HCT116 (cell line): Measurements from ENCODE around the gene FAM53B. TPM values are rescaled to one million over a fixed set of nuclear protein-coding genes. Genes with fewer than 3 reads are reported as not detected.

Experiments
- ATAC-seq: fragments of 200-7000 bp; cut with Tn5 transposase; 2 replicates; pipeline ENCODE4 v1.9.1; 2020; ENCODE audit warnings: mild to moderate bottlenecking, moderate library complexity
- BruUV-seq: library from RNA; stranded (reverse); fragments of 400-500 nt; replicated peaks from 2 replicates; lab custom pipeline; 2021; lab: Mats Ljungman, UMichigan
- CTCF ChIA-PET: fragments of 300-600 bp; sonication (Branson Sonifier 250); formaldehyde crosslinking; loops from one replicate; lab custom pipeline; 2021; ENCODE audit warnings: antibody characterized with exemption; lab: Charles Lee
- POLR2A ChIA-PET: fragments of 300-600, 350-600 bp; sonication (Branson Sonifier 250); formaldehyde crosslinking; loops from one replicate; lab custom pipeline; 2021; ENCODE audit warnings: antibody characterized with exemption; lab: Charles Lee
- RAD21 ChIA-PET, 2 experiments: fragments of 300-600 bp; sonication (Branson Sonifier 250); formaldehyde crosslinking; loops; one replicate each; lab custom pipeline; 2023; ENCODE audit warnings: low total read pairs in 2 of 2; ENCODE audit not compliant: uncharacterized antibody in 2 of 2, unreplicated experiment in 2 of 2, low non-redundant PET in 1 of 2; lab: Charles Lee
- DNase-seq: peaks from one replicate; pipeline ENCODE4 v3.0.0-alpha.2; 2010; ENCODE audit warnings: low read depth, low spot score
- H2AFZ ChIP-seq: fragments of 200-600 bp; shearing (Covaris generic), sonication (generic); 2 replicates; pipeline ENCODE4 v1.6.1; 2017; ENCODE audit warnings: low read depth, mixed run types, mixed read lengths, antibody characterized with exemption, low read length; ENCODE audit not compliant: poor library complexity, severe bottlenecking
- H3K27ac ChIP-seq: 2 replicates; pipeline ENCODE4 v1.5.1; 2012; ENCODE audit warnings: low read depth, low read length
- H3K27me3 ChIP-seq: fragments of 200-600 bp; sonication (generic); 2 replicates; pipeline ENCODE4 v1.6.1; 2016; ENCODE audit warnings: mixed run types, low read length, mixed read lengths; ENCODE audit not compliant: insufficient read depth
- H3K36me3 ChIP-seq, 2 experiments: fragments of 200-500 bp in 1 of 2; fragments of 200-600 bp in 1 of 2; sonication (Bioruptor generic) in 1 of 2; sonication (generic) in 1 of 2; 2 replicates each; pipeline versions ENCODE4 v1.5.1 to v1.6.1; 2014 to 2016; ENCODE audit warnings: low read length in 2 of 2, inconsistent platforms in 1 of 2, mixed read lengths in 1 of 2, mixed run types in 1 of 2; ENCODE audit not compliant: insufficient read depth in 2 of 2, control insufficient read depth in 1 of 2
- H3K4me1 ChIP-seq, 2 experiments: fragments of 200-600 bp in 1 of 2; sonication (generic) in 1 of 2; 2 replicates each; pipeline versions ENCODE4 v1.5.1 to v1.6.1; 2012 to 2017; ENCODE audit warnings: low read length in 2 of 2, inconsistent platforms in 1 of 2, mild to moderate bottlenecking in 1 of 2, mixed read lengths in 1 of 2, mixed run types in 1 of 2, moderate library complexity in 1 of 2; ENCODE audit not compliant: insufficient read depth in 2 of 2, control insufficient read depth in 1 of 2
- H3K4me2 ChIP-seq: fragments of 200-600 bp; sonication (generic); 2 replicates; pipeline ENCODE4 v1.6.1; 2017; ENCODE audit warnings: mixed run types, low read length, mixed read lengths
- H3K4me3 ChIP-seq, 2 experiments: fragments of 200-600 bp in 1 of 2; sonication (generic) in 1 of 2; replicated peaks in 1 of 2; 2 replicates each; pipeline ENCODE4 v1.5.1; 2011 to 2016; ENCODE audit warnings: low read length in 2 of 2, control low read depth in 1 of 2, low read depth in 1 of 2, mild to moderate bottlenecking in 1 of 2, mixed read lengths in 1 of 2, mixed run types in 1 of 2
- H3K79me2 ChIP-seq: fragments of 200-600 bp; sonication (generic); 2 replicates; pipeline ENCODE4 v1.6.1; 2017; ENCODE audit warnings: mild to moderate bottlenecking, mixed run types, low read length, moderate library complexity, mixed read lengths; ENCODE audit not compliant: insufficient read depth
- H3K9ac ChIP-seq: fragments of 200-600 bp; sonication (generic); 2 replicates; pipeline ENCODE4 v1.6.1; 2016; ENCODE audit warnings: low read length, mixed read lengths
- H3K9me2 ChIP-seq: fragments of 200-600 bp; sonication (generic), shearing (Covaris generic); 2 replicates; pipeline ENCODE4 v1.6.1; 2017; ENCODE audit warnings: mixed run types, mild to moderate bottlenecking, moderate library complexity; ENCODE audit not compliant: insufficient read depth
- H3K9me3 ChIP-seq, 2 experiments: fragments of 200-500 bp in 1 of 2; fragments of 200-600 bp in 1 of 2; sonication (Bioruptor generic) in 1 of 2; sonication (generic) in 1 of 2; 2 replicates each; pipeline ENCODE4 v1.6.1; 2014 to 2017; ENCODE audit warnings: low read length in 2 of 2, mixed read lengths in 2 of 2, inconsistent platforms in 1 of 2, low read depth in 1 of 2, mild to moderate bottlenecking in 1 of 2, mixed run types in 1 of 2, moderate library complexity in 1 of 2; ENCODE audit not compliant: control insufficient read depth in 1 of 2, insufficient read depth in 1 of 2
- H4K20me1 ChIP-seq: fragments of 200-600 bp; sonication (generic), shearing (Covaris generic); 2 replicates; pipeline ENCODE4 v1.6.1; 2017; ENCODE audit warnings: mixed run types, mild to moderate bottlenecking, moderate library complexity; ENCODE audit not compliant: insufficient read depth
- CEBPB ChIP-seq: IDR thresholded peaks from 2 replicates; pipeline ENCODE4 v1.6.1; 2012; ENCODE audit warnings: low read depth
- EGR1 ChIP-seq: IDR thresholded peaks from 2 replicates; pipeline ENCODE4 v1.6.1; 2012; ENCODE audit warnings: low read depth
- ELF1 ChIP-seq: IDR thresholded peaks from 2 replicates; pipeline ENCODE4 v1.6.1; 2012; ENCODE audit warnings: low read depth, borderline replicate concordance
- EZH2 ChIP-seq: fragments of 200-600 bp; sonication (generic); IDR thresholded peaks from 2 replicates; pipeline ENCODE4 v1.6.1; 2017; ENCODE audit warnings: antibody characterized with exemption, mixed run types
- EZH2phosphoT487 ChIP-seq: fragments of 200-600 bp; IDR thresholded peaks from 2 replicates; pipeline ENCODE4 v1.6.1; 2018; ENCODE audit warnings: antibody characterized with exemption, borderline replicate concordance
- FOSL1 ChIP-seq: IDR thresholded peaks from 2 replicates; pipeline ENCODE4 v1.6.1; 2012; ENCODE audit warnings: low read depth
- JUND ChIP-seq: IDR thresholded peaks from 2 replicates; pipeline ENCODE4 v1.6.1; 2012
- MAX ChIP-seq: IDR thresholded peaks from 2 replicates; pipeline ENCODE4 v1.6.1; 2012
- POLR2A ChIP-seq: IDR thresholded peaks from 2 replicates; pipeline ENCODE4 v1.7.0; 2011; ENCODE audit warnings: borderline replicate concordance; ENCODE audit not compliant: insufficient read depth, insufficient read length; ENCODE audit errors: extremely low read depth
- POLR2AphosphoS5 ChIP-seq: IDR thresholded peaks from 2 replicates; pipeline ENCODE4 v1.6.1; 2011; ENCODE audit warnings: mild to moderate bottlenecking, low read depth, low read length, moderate library complexity
- RAD21 ChIP-seq: IDR thresholded peaks from 2 replicates; pipeline ENCODE4 v1.6.1; 2012; ENCODE audit warnings: low read depth, mild to moderate bottlenecking
- REST ChIP-seq: IDR thresholded peaks from 2 replicates; pipeline ENCODE4 v1.6.1; 2012; ENCODE audit warnings: low read depth
- SIN3A ChIP-seq: IDR thresholded peaks from 2 replicates; pipeline ENCODE4 v1.6.1; 2012; ENCODE audit warnings: low read depth
- SP1 ChIP-seq: IDR thresholded peaks from 2 replicates; pipeline ENCODE4 v1.6.1; 2012; ENCODE audit warnings: low read depth
- SRF ChIP-seq: IDR thresholded peaks from 2 replicates; pipeline ENCODE4 v1.6.1; 2012; ENCODE audit warnings: low read depth
- TCF7L2 ChIP-seq: IDR thresholded peaks from 2 replicates; pipeline ENCODE4 v1.7.0; 2011; ENCODE audit warnings: borderline replicate concordance, inconsistent platforms; ENCODE audit not compliant: insufficient read depth, insufficient read length; ENCODE audit errors: extremely low read depth
- ZFX ChIP-seq: fragments of 450-650 bp; IDR thresholded peaks from 2 replicates; pipeline ENCODE4 v1.6.1; 2017
- intact Hi-C: fragments of 100-400 bp; cut with micrococcal nuclease; formaldehyde crosslinking; loops from 2 replicates; pipeline ENCODE4 v1.10.0; 2022
- total RNA-seq: library from RNA; stranded (reverse); gene quantifications from one replicate; pipeline ENCODE4 v1.2.1, GENCODE V29; 2021; ENCODE audit not compliant: unreplicated experiment

Gene FAM53B
- total RNA-seq, 1 experiment from 2014 or later, result 19.6 TPM

- Histone ChIP-seq H3K4me3 (no peak overlapping the region), H3K9me3 (no peaks in the 10 kb centered on the region), H3K4me1 (peaks cover 0 to 4% of the 10 kb centered on the region in 2 experiments; a peak in 1 of 4 replicates), H3K9me2 (no peaks in the 10 kb centered on the region), H3K36me3 (no peaks in the 10 kb centered on the region), H3K4me2 (no peak overlapping the region), H4K20me1 (no peaks in the 10 kb centered on the region), H3K27ac (no peak overlapping the region), H3K27me3 (no peaks in the 10 kb centered on the region), H3K9ac (no peak overlapping the region), H3K79me2 (no peaks in the 10 kb centered on the region; the same call in 1 of the 2 replicates), H2AFZ (no peak overlapping the region)
- BruUV-seq, result no TSS peak
- RAD21 ChIA-PET, result no interaction called here
- CTCF ChIA-PET, result no interaction called here
- POLR2A ChIA-PET, result no interaction called here
- DNase-seq (no peak), ATAC-seq (no peak)
- intact Hi-C loops, result no loop called here
- TF ChIP-seq RAD21 (no peak), MAX (no peak), TCF7L2 (no peak), EZH2phosphoT487 (no peak), REST (no peak), EGR1 (no peak), SIN3A (no peak), FOSL1 (no peak), EZH2 (no peak), SP1 (no peak), ZFX (no peak), ELF1 (no peak), POLR2AphosphoS5 (no peak), CEBPB (no peak), POLR2A (no peak), JUND (no peak), SRF (no peak)
Observed at GRCh38 chr10:124653311-124653710, 90.9 kb downstream of the FAM53B start.
